Right cardiac atrium (tissue), 5 donors: ENCODE results near the gene SCARF2. TPM values are rescaled to one million over a fixed set of nuclear protein-coding genes. Genes with fewer than 3 reads are reported as not detected.
"Not testable (repeated sequence)": the region's sequence is repeated elsewhere in the genome, so short reads cannot be mapped to it uniquely, and the experiment has no call there.

Experiments
- ATAC-seq, 2 donors: fragments of 200-7000 bp; cut with Tn5 transposase; one replicate each; pipeline versions ENCODE4 v1.8.0 to v1.9.1; 2020; ENCODE audit warnings: moderate library complexity in 2 of 2, mild to moderate bottlenecking in 1 of 2
- DNase-seq, 3 donors: peaks; one replicate each; pipeline ENCODE4 v3.0.0-alpha.2; 2020
- H3K27ac ChIP-seq: one replicate; pipeline ENCODE4 v1.5.1; 2013; ENCODE audit warnings: mild to moderate bottlenecking, low read length, control low read depth, moderate library complexity
- H3K27me3 ChIP-seq: one replicate; pipeline ENCODE4 v1.6.1; 2013; ENCODE audit not compliant: control insufficient read depth, insufficient read depth
- H3K4me1 ChIP-seq: one replicate; pipeline ENCODE4 v1.6.1; 2013; ENCODE audit warnings: low read length; ENCODE audit not compliant: control insufficient read depth, insufficient read depth
- H3K4me3 ChIP-seq: one replicate; pipeline ENCODE4 v1.5.1; 2013; ENCODE audit warnings: low read length, control low read depth
- H3K9me3 ChIP-seq: one replicate; pipeline ENCODE4 v1.6.1; 2013; ENCODE audit warnings: low read length; ENCODE audit not compliant: control insufficient read depth
- WGBS: extraction: QIAGEN DNeasy Blood & Tissue Kit; methylation state at CpG from one replicate; pipeline ENCODE4 v1.1.7; 2013; 5-methylcytosine and 5-hydroxymethylcytosine counted together
- intact Hi-C, 4 donors: fragments of 100-400 bp; cut with DNase I; formaldehyde crosslinking; loops; one replicate each; pipeline versions ENCODE4 v1.11.0 to v1.14.0; 2022 to 2023
- long read RNA-seq, 4 donors: library from polyadenylated mRNA; unstranded; transcript quantifications; one replicate each; pipeline ENCODE4 v2.0.0, GENCODE V29; 2020 to 2021
- polyA plus RNA-seq: library from polyadenylated mRNA; stranded (reverse); fragments of 200-250 nt; gene quantifications from one replicate; pipeline ENCODE4 v1.2.3, GENCODE V29; 2013
- total RNA-seq, 4 donors: library from RNA; stranded (reverse); fragmentation: NEBNext Ultra II Directional; extraction: Animal tissue kit (Norgen Biotek cat#: 25700); gene quantifications; one replicate each; pipeline ENCODE4 v1.2.1, GENCODE V29; 2021
- donor health status: healthy with polysubstance abuse.
- donor health status: DM: no; HTN: yes; CAD: no.
- donor health status: DM: no; HTN: no; CAD: no.
- donor health status: DM: no; HTN: yes; CAD: no; lungs with severe emphysema.
- donor health status: DM: yes; HTN: yes; CAD: no.

Gene SCARF2
- total RNA-seq = 1 to 10 TPM; 4.6 to 7.1 (median 4.9) TPM
- 2.9 TPM for polyA plus RNA-seq
- long read RNA-seq, donor 1, partial matches to known transcripts = 14 of 16 reads
- long read RNA-seq, donor 1, other reads (novel, unspliced or antisense) = 0 of 16 reads
- long read RNA-seq, donor 2, partial matches to known transcripts = 5 of 12 reads
- long read RNA-seq, donor 2, other reads (novel, unspliced or antisense) = 2 of 12 reads
- long read RNA-seq, donor 3 = 0 reads
- long read RNA-seq, donor 4, partial matches to known transcripts = 2 of 5 reads
- long read RNA-seq, donor 4, other reads (novel, unspliced or antisense) = 2 of 5 reads

- WGBS = 2% methylated on average over 95 of the region's 95 CpGs
- Histone ChIP-seq H3K27me3 (no peaks in the 10 kb centered on the region), H3K27ac (peak within 1 kb of the TSS; percentile 68), H3K4me1 (no peaks in the 10 kb centered on the region), H3K9me3 (no peaks in the 10 kb centered on the region), H3K4me3 (peak within 1 kb of the TSS; percentile 70)
- ATAC-seq (peak; percentile 76 to 77), DNase-seq (peak; percentile 72 to 92 (median 92))
- intact Hi-C loops = loop anchor here in 1 of 4 donors (10.0 kb wide), 1 partner anchor 57 kb away; the partner anchor contains the start of gene KLHL22
Observed at GRCh38 chr22:20437613-20438426, at the start of gene SCARF2. TSS of gene SCARF2 (minus strand) at chr22:20437825. CDS start at chr22:20437754, 71 bp downstream.

DNA sequence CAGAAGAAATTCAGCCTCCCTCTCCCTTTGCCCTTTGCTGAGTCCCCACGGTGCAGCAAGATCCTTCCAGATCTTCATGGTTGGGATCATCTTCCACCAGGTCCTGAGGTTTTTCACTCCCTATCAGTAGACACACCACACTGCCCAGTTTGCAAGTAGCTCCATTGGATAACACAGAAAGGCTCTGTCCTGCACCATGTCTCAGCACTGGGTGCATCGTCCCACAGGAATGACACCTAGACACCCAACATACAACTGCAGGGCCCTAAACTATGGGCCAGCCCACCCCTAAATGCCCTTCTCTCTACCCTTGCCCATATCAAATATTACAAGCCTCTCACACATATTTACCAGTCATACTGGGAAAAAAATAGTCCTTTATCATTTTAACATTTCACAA lies 48.6 kb upstream of the SCARF2 start:
- DNase-seq = no peak
- WGBS = 83% methylated on average over 2 of the region's 2 CpGs
- H3K4me3 ChIP-seq = no peak overlapping the region
- intact Hi-C loops = no loop called here
- ATAC-seq = no peak
- no peaks in the 10 kb centered on the region for H3K4me1 ChIP-seq
- no peaks in the 10 kb centered on the region for H3K9me3 ChIP-seq
- no peaks in the 10 kb centered on the region for H3K27me3 ChIP-seq
- H3K27ac ChIP-seq = no peak overlapping the region

GRCh38 chr22:20484948-20485683 lies 47.5 kb upstream of the SCARF2 start:
- ATAC-seq = no peak
- WGBS = 90% methylated on average over 4 of the region's 4 CpGs
- intact Hi-C loops = no loop called here

DNA sequence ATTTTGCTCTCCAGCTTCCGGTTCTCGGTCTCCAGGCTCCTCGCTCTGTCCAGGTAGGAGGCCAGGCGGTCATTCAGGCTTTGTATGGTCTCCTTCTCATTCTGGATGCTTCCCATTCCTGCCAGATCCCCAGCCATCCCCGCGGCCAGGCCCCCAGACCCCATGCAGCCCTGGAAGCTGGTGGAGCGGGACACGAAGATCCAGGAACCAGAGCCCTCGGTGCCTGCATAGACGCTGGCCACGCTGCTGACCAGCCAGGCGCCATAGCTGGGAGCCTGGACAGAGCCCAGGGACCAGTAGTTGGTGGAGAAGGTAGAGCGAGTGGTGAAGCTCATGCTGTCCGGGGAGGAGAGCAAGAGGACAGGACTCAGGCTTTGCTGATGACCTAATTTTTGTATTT lies 46.1 kb upstream of the SCARF2 start:
- intact Hi-C loops = no loop called here

More at GRCh38 chr22:20484948-20485683, 47.5 kb upstream of the SCARF2 start:
- Histone ChIP-seq H3K27ac (no peak overlapping the region), H3K9me3 (no peaks in the 10 kb centered on the region), H3K27me3 (no peaks in the 10 kb centered on the region), H3K4me3 (no peak overlapping the region), H3K4me1 (no peaks in the 10 kb centered on the region)
- no peak for DNase-seq

GRCh38 chr22:20483143-20483506 lies 45.5 kb upstream of the SCARF2 start:
- ATAC-seq = not testable (repeated sequence)
- WGBS = 97% methylated on average over 7 of the region's 7 CpGs

More for the DNA sequence above, 46.1 kb upstream of the SCARF2 start:
- Histone ChIP-seq H3K9me3 (no peaks in the 10 kb centered on the region), H3K27ac (no peak overlapping the region), H3K4me3 (no peak overlapping the region), H3K4me1 (no peaks in the 10 kb centered on the region), H3K27me3 (no peaks in the 10 kb centered on the region)
- WGBS = 98% methylated on average over 14 of the region's 14 CpGs
- DNase-seq (no peak), ATAC-seq (no peak)

DNA sequence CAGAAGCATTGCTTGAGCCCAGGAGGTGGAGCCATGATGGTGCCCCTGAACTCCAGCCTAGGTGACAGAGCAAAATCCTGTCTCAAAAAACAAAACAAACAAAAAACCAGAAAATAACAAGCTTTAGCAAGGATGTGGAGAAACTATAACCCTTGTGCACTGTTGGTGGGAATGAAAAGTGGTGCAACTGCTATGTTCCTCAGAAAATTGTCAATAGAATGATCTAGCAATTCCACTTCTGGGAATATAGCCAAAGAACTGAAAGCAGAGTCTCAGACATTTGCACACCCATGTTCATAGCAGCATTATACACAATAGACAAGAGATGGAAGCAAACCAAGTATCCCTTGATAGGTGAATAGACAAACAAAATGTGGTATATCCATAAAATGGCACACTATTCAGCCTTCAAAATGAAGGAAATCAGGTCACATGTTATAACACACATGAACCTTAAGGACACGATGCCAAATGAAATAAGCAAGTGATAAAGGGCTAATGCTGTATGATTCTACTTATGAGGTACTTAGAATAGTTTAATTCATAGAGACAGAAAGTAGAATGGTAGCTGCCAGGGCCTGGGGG lies 42.1 kb upstream of the SCARF2 start:
- DNase-seq (no peak), ATAC-seq (no peak)
- H3K4me1 ChIP-seq = peaks cover 2% of the 10 kb centered on the region
- 99% methylated on average over 1 of the region's 1 CpG for WGBS
- no peaks in the 10 kb centered on the region for H3K9me3 ChIP-seq
- H3K27ac ChIP-seq = no peak overlapping the region
- intact Hi-C loops = no loop called here
- H3K27me3 ChIP-seq = no peaks in the 10 kb centered on the region
- H3K4me3 ChIP-seq = no peak overlapping the region

More at GRCh38 chr22:20483143-20483506, 45.5 kb upstream of the SCARF2 start:
- H3K9me3 ChIP-seq, H3K27me3 ChIP-seq, intact Hi-C loops, H3K4me3 ChIP-seq, H3K4me1 ChIP-seq, H3K27ac ChIP-seq: not testable (repeated sequence)
- DNase-seq = peak in 1 of 3 donors; percentile 2

- H3K4me1 ChIP-seq, H3K27me3 ChIP-seq, H3K9me3 ChIP-seq, ATAC-seq, intact Hi-C loops, H3K4me3 ChIP-seq, H3K27ac ChIP-seq, DNase-seq: not testable (repeated sequence)
- WGBS = 94% methylated on average over 6 of the region's 6 CpGs
Observed at GRCh38 chr22:20478059-20478458, 40.4 kb upstream of the SCARF2 start.

- H3K4me1 ChIP-seq, H3K27ac ChIP-seq, intact Hi-C loops, H3K27me3 ChIP-seq, ATAC-seq, H3K4me3 ChIP-seq, H3K9me3 ChIP-seq: not testable (repeated sequence)
- 75% methylated on average over 12 of the region's 12 CpGs for WGBS
- DNase-seq = peak in 1 of 3 donors; percentile 11
Observed at GRCh38 chr22:20475569-20475968, 37.9 kb upstream of the SCARF2 start.

- 96% methylated on average over 4 of the region's 4 CpGs for WGBS
Observed at GRCh38 chr22:20475115-20475436, 37.5 kb upstream of the SCARF2 start.

GRCh38 chr22:20472629-20473442 lies 35.2 kb upstream of the SCARF2 start:
- WGBS = 90% methylated on average over 11 of the region's 11 CpGs

More at GRCh38 chr22:20475115-20475436, 37.5 kb upstream of the SCARF2 start:
- ATAC-seq = no peak
- no peaks in the 10 kb centered on the region for H3K27me3 ChIP-seq
- intact Hi-C loops = no loop called here
- H3K4me3 ChIP-seq = no peak overlapping the region
- no peaks in the 10 kb centered on the region for H3K9me3 ChIP-seq
- H3K4me1 ChIP-seq = peaks cover 2% of the 10 kb centered on the region
- no peak overlapping the region for H3K27ac ChIP-seq
- no peak for DNase-seq

More at GRCh38 chr22:20472629-20473442, 35.2 kb upstream of the SCARF2 start:
- intact Hi-C loops = no loop called here
- Histone ChIP-seq H3K4me3 (no peak overlapping the region), H3K9me3 (no peaks in the 10 kb centered on the region), H3K4me1 (peaks cover 2% of the 10 kb centered on the region), H3K27me3 (no peaks in the 10 kb centered on the region), H3K27ac (no peak overlapping the region)
- ATAC-seq (no peak), DNase-seq (no peak)
